K562 (cell line): ENCODE results near the gene PNRC1. TPM values are rescaled to one million over a fixed set of nuclear protein-coding genes. Genes with fewer than 3 reads are reported as not detected.

Experiments used
- ATAC-seq: fragments of 200-7000 bp; cut with Tn5 transposase; 3 replicates; pipeline ENCODE4 v1.9.1; 2020; ENCODE audit warnings: moderate library complexity
- BruUV-seq: library from RNA; stranded (reverse); fragments of 400-500 nt; replicated peaks from 2 replicates; lab custom pipeline; 2021; lab: Mats Ljungman, UMichigan
- CTCF ChIA-PET: fragments of 300-600 bp; formaldehyde crosslinking; extraction: SDS; loops from one replicate; lab custom pipeline; 2021; ENCODE audit warnings: low intra/inter-chr PET ratio; lab: Yijun Ruan, JAX
- POLR2A ChIA-PET: fragments of 300-600, 350-650 bp; sonication (Branson Sonifier 250); formaldehyde crosslinking; extraction: SDS; loops from one replicate; lab custom pipeline; 2021; ENCODE audit warnings: antibody characterized with exemption, inconsistent platforms; lab: Yijun Ruan, JAX
- DNase-seq, 4 experiments: peaks; one replicate each; pipeline versions ENCODE4 v3.0.0 to v3.0.0-alpha.2; 2011 to 2018; ENCODE audit warnings: low spot score in 3 of 4, mixed read lengths in 3 of 4; ENCODE audit errors: extremely low read depth in 1 of 4
- FAIRE-seq: peaks from 2 replicates; lab custom pipeline; 2011; peaks lifted over from hg19 to GRCh38; lab: Jason Lieb, UNC
- H2AFZ ChIP-seq: 2 replicates; pipeline ENCODE4 v1.6.0; 2011; ENCODE audit warnings: low read depth, low read length, control low read depth, inconsistent platforms
- H3K27ac ChIP-seq: fragments of 200-600 bp; 3 replicates; pipeline ENCODE4 v1.8.0; 2011; ENCODE audit warnings: low read depth, mild to moderate bottlenecking, control low read depth, inconsistent platforms, low read length, moderate library complexity, mixed read lengths; ENCODE audit errors: extremely low read depth
- H3K27me3 ChIP-seq, 2 experiments: fragments of 300-600 bp in 1 of 2; 2 replicates in 1 of 2; 3 replicates in 1 of 2; pipeline versions ENCODE4 v1.6.0 to v1.8.0; 2011; ENCODE audit warnings: inconsistent platforms in 2 of 2, low read length in 2 of 2, mild to moderate bottlenecking in 1 of 2, mixed read lengths in 1 of 2, moderate library complexity in 1 of 2; ENCODE audit not compliant: control insufficient read depth in 2 of 2, insufficient read depth in 2 of 2
- H3K36me3 ChIP-seq: fragments of 300-600 bp; 3 replicates; pipeline ENCODE4 v1.8.0; 2011; ENCODE audit warnings: mild to moderate bottlenecking, low read length, inconsistent platforms; ENCODE audit not compliant: control insufficient read depth, insufficient read depth
- H3K4me1 ChIP-seq, 2 experiments: fragments of 200-600 bp in 1 of 2; replicated peaks in 1 of 2; 2 replicates in 1 of 2; 3 replicates in 1 of 2; pipeline versions ENCODE4 v1.5.1 to v1.8.0; 2011; ENCODE audit warnings: inconsistent platforms in 2 of 2, low read length in 2 of 2, mild to moderate bottlenecking in 1 of 2, mixed read lengths in 1 of 2, moderate library complexity in 1 of 2; ENCODE audit not compliant: control insufficient read depth in 2 of 2, insufficient read depth in 2 of 2
- H3K4me2 ChIP-seq: 2 replicates; pipeline ENCODE4 v1.6.1; 2011; ENCODE audit warnings: low read length, control low read depth, inconsistent platforms, mixed read lengths; ENCODE audit not compliant: insufficient read depth
- H3K4me3 ChIP-seq: fragments of 200-600 bp; sonication (generic), shearing (Covaris generic); 2 replicates; pipeline ENCODE4 v1.5.1; 2016; ENCODE audit warnings: control low read depth, inconsistent platforms
- H3K79me2 ChIP-seq: fragments of 200-600 bp; 3 replicates; pipeline ENCODE4 v1.8.0; 2011; ENCODE audit warnings: low read length, inconsistent platforms; ENCODE audit not compliant: control insufficient read depth, insufficient read depth
- H3K9ac ChIP-seq, 2 experiments: 2 replicates each; pipeline versions ENCODE4 v1.6.0 to v1.6.1; 2011; ENCODE audit warnings: low read depth in 2 of 2, low read length in 2 of 2, control low read depth in 1 of 2, inconsistent platforms in 1 of 2, mild to moderate bottlenecking in 1 of 2, mixed read lengths in 1 of 2; ENCODE audit not compliant: insufficient read depth in 1 of 2
- H3K9me1 ChIP-seq: one replicate; pipeline ENCODE4 v1.6.0; 2011; ENCODE audit warnings: inconsistent platforms, mild to moderate bottlenecking, low read length, moderate library complexity; ENCODE audit not compliant: control insufficient read depth, insufficient read depth
- H3K9me3 ChIP-seq: replicated peaks from 2 replicates; pipeline ENCODE4 v1.5.1; 2011; ENCODE audit warnings: low read depth, low read length, inconsistent platforms; ENCODE audit not compliant: control insufficient read depth, insufficient read depth
- H4K20me1 ChIP-seq: replicated peaks from 2 replicates; pipeline ENCODE4 v1.6.1; 2011; ENCODE audit warnings: low read length, inconsistent platforms, mixed read lengths; ENCODE audit not compliant: control insufficient read depth, insufficient read depth
- BRD9 ChIP-seq: fragments of 450-650 bp; IDR thresholded peaks from 2 replicates; pipeline ENCODE4 v1.6.1; 2018; ENCODE audit warnings: low read depth; ENCODE audit not compliant: partially characterized antibody
- CBX3 ChIP-seq, 2 experiments: IDR thresholded peaks; 1 replicate in 1 of 2; 2 replicates in 1 of 2; pipeline ENCODE4 v1.6.1; 2012; ENCODE audit warnings: inconsistent platforms in 2 of 2, low read length in 2 of 2, borderline replicate concordance in 1 of 2, control low read depth in 1 of 2
- CHD1 ChIP-seq: fragments of 200-600 bp; sonication (generic); IDR thresholded peaks from one replicate; pipeline ENCODE4 v1.6.1; 2012; ENCODE audit warnings: mild to moderate bottlenecking, moderate library complexity, low read length, inconsistent platforms
- CTBP1 ChIP-seq: fragments of 450-650 bp; IDR thresholded peaks from 2 replicates; pipeline ENCODE4 v1.6.1; 2016; ENCODE audit warnings: borderline replicate concordance
- E2F8 ChIP-seq: fragments of 450-650 bp; IDR thresholded peaks from 2 replicates; pipeline ENCODE4 v1.7.1; 2018; ENCODE audit warnings: mild to moderate bottlenecking, low read depth; ENCODE audit not compliant: partially characterized antibody
- HMGN3 ChIP-seq: IDR thresholded peaks from 2 replicates; pipeline ENCODE4 v1.6.1; 2011; ENCODE audit warnings: borderline replicate concordance, low read depth, mild to moderate bottlenecking, mixed read lengths, low read length; ENCODE audit not compliant: insufficient read length; ENCODE audit errors: extremely low read depth
- HNRNPLL ChIP-seq: fragments of 200-400 bp; formaldehyde crosslinking; IDR thresholded peaks from 2 replicates; pipeline ENCODE4 v1.6.1; 2017; ENCODE audit warnings: low read length, low read depth, mild to moderate bottlenecking; ENCODE audit not compliant: poor library complexity, severe bottlenecking
- RBM17 ChIP-seq: fragments of 200-400 bp; formaldehyde crosslinking; IDR thresholded peaks from 2 replicates; pipeline ENCODE4 v1.6.1; 2017; ENCODE audit warnings: low read depth, mild to moderate bottlenecking, low read length, borderline replicate concordance
- TAL1 ChIP-seq: fragments of 450-650 bp; IDR thresholded peaks from 2 replicates; pipeline ENCODE4 v1.6.1; 2016; ENCODE audit warnings: mild to moderate bottlenecking
- ZNF324 ChIP-seq: fragments of 250-450 bp; sonication (Bioruptor Pico); IDR thresholded peaks from 2 replicates; pipeline ENCODE4 v1.4.0; 2020; ENCODE audit warnings: mild to moderate bottlenecking
- WGBS: fragments of 100-300 bp; shearing (Covaris generic); methylation state at CpG from one replicate; pipeline ENCODE4 v1.1.6; 2016; ENCODE audit warnings: low coverage, mixed read lengths; ENCODE audit not compliant: insufficient coverage; ENCODE audit errors: missing lambda C conversion rate; 5-methylcytosine and 5-hydroxymethylcytosine counted together
- in situ Hi-C: fragments of 300-500 bp; cut with MboI; formaldehyde crosslinking; loops from 4 replicates; pipeline ENCODE4 v1.15.0; 2018; ENCODE audit warnings: inconsistent platforms, mixed read lengths
- intact Hi-C: fragments of 100-400 bp; cut with micrococcal nuclease; formaldehyde crosslinking; loops from 2 replicates; pipeline ENCODE4 v1.14.2; 2022
- polyA plus RNA-seq, 8 experiments: library from polyadenylated mRNA; depleted of rRNA in 4 of 8; stranded (reverse) in 5 of 8; unstranded in 3 of 8; fragments of >200 nt; fragmentation: Nextera tagmentation in 2 of 8; fragmentation: Illumina TruSeq in 1 of 8; extraction: Ambion mirVana in 2 of 8; extraction: Trizol in 1 of 8; gene quantifications; 2 replicates each; pipeline versions ENCODE4 v1.2.1 to v1.2.3, GENCODE V29; 2011 to 2014; ENCODE audit warnings: inconsistent platforms in 1 of 8, missing spikeins in 1 of 8
- total RNA-seq, 7 experiments: library from RNA; depleted of rRNA in 6 of 7; stranded (reverse); fragments of >200 nt in 6 of 7; fragmentation: Illumina TruSeq in 2 of 7; extraction: Trizol in 2 of 7; gene quantifications; 2 replicates each; pipeline versions ENCODE4 v1.2.1 to v1.2.3, GENCODE V29; 2011 to 2021; ENCODE audit warnings: low replicate concordance in 1 of 7

PNRC1 gene
- total and polyA plus RNA-seq, 9 of the 15 experiments (the other 6 are each of a cell fraction or from before 2014, with no cell fraction given): 1.2 to 10.8 (median 6.5) TPM

GRCh38 chr6:89131599-89131998 is 51.0 kb downstream of the PNRC1 start:
- POLR2A ChIA-PET: interaction anchor here (1.0 kb wide), 1 partner anchor 18 kb away, joined by 3 read pairs; no protein-coding TSS in a partner anchor
- CTCF ChIA-PET: no interaction called here

More at GRCh38 chr6:89131599-89131998, 51.0 kb downstream of the PNRC1 start:
- DNase-seq (no peak), ATAC-seq (no peak), FAIRE-seq (no peak)
- H3K4me1 ChIP-seq: no peaks in the 10 kb centered on the region
- intact Hi-C loops (no loop called here), in situ Hi-C loops (no loop called here)
- BruUV-seq: no TSS peak
- no peak overlapping the region for H3K9ac ChIP-seq
- H3K79me2 ChIP-seq: no peaks in the 10 kb centered on the region
- 0% methylated on average over 3 of the region's 3 CpGs for WGBS
- no peaks in the 10 kb centered on the region for H3K9me3 ChIP-seq
- H2AFZ ChIP-seq: no peak overlapping the region
- H4K20me1 ChIP-seq: no peaks in the 10 kb centered on the region
- no peak overlapping the region for H3K27ac ChIP-seq
- no peak overlapping the region for H3K4me2 ChIP-seq
- peaks cover 3 to 7% of the 10 kb centered on the region in 2 experiments; a peak in 3 of 5 replicates for H3K27me3 ChIP-seq
- no peaks in the 10 kb centered on the region for H3K9me1 ChIP-seq
- H3K4me3 ChIP-seq: no peak overlapping the region
- no peaks in the 10 kb centered on the region for H3K36me3 ChIP-seq
- no peak for TF ChIP-seq ZNF324 (CRISPR knock-in tag)
- TF ChIP-seq RBM17: no peak
- no peak for TF ChIP-seq TAL1
- TF ChIP-seq CTBP1: no peak
- TF ChIP-seq CHD1: no peak
- no peak for TF ChIP-seq E2F8
- TF ChIP-seq BRD9: no peak
- no peak for TF ChIP-seq CBX3 (IDR thresholded peaks at IDR 0.05; ENCODE audit: borderline replicate concordance in 1 of 2, low read length in 2 of 2)
- TF ChIP-seq HNRNPLL: no peak
- TF ChIP-seq HMGN3: no peak
- TF ChIP-seq, all 486 proteins: peak for 0
